Activated naive CD8-positive, alpha-beta T cell treated with anti-CD3 and anti-CD28 coated beads, Interleukin-2, amount 50 U/mL, for 24 hours (primary cell): Measurements from ENCODE around the gene NOP14.
"Not testable (repeated sequence)": the region's sequence is repeated elsewhere in the genome, so short reads cannot be mapped to it uniquely, and the experiment has no call there.

ENCODE experiments used
- ATAC-seq: fragments of 150-1000 bp; cut with Tn5 transposase; one replicate; pipeline ENCODE4 v1.10.0; 2021
- DNase-seq: peaks from one replicate; pipeline ENCODE4 v3.0.0; 2021
- H3K27ac Mint-ChIP-seq: one replicate; pipeline ENCODE4 v1.8.0; 2021; ENCODE audit warnings: mild to moderate bottlenecking, mixed read lengths
- H3K27me3 Mint-ChIP-seq: one replicate; pipeline ENCODE4 v1.8.0; 2021; ENCODE audit warnings: mixed read lengths
- H3K36me3 Mint-ChIP-seq: one replicate; pipeline ENCODE4 v1.8.0; 2021; ENCODE audit warnings: low read depth, mixed read lengths
- H3K4me1 Mint-ChIP-seq: one replicate; pipeline ENCODE4 v1.8.0; 2021; ENCODE audit warnings: mixed read lengths
- H3K4me3 Mint-ChIP-seq: one replicate; pipeline ENCODE4 v1.8.0; 2021; ENCODE audit warnings: mild to moderate bottlenecking, moderate library complexity, mixed read lengths
- H3K9me3 Mint-ChIP-seq: one replicate; pipeline ENCODE4 v1.8.0; 2021; ENCODE audit warnings: mixed read lengths

Gene NOP14

DNA sequence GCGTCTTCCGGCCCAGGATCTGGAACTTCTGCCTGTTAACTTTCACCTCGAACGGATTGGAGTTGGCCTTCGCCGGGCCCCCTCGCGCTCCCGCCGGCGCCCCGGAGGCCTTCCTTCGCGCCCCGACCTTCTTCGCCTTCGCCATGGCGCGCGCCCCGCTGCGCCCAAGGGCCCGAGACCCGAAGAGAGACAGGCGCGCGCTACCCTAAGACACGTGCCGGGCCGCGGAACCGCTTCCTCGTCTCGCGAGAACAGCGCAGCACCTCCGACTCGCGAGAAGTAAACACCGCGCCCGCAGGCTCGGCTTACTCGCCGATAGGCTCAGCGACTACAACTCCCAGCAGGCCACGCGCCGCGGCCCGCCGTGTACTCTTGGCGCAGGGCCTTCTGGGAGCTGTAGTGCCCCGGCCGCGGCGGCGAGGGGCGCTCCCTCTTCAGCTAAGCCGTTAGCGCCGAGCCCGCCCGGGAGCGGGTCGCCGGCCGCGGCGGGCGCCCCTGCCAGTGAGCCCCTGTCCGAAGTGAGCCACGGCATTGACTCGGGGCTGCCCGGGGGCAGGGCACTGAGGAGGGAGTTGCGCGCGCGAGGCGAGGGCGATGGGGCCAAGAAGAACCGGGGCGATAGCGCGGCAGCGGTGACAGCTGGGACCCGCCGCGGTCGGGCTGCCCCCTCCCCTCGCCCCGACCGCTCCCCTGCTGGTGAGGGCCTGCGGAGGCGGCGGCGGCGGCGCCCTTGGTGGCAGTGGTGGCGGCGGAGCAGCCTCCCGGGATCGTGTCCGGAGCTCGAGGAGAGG, at the start of gene NOP14, which contains the start of gene GRK4:
NOP14 (minus strand) TSS at position 232 of the 791 bp plus-strand sequence; CDS start at position 145, 87 bp downstream.
GRK4 (plus strand) TSS at position 397 of the 791 bp plus-strand sequence. CDS start 500 bp downstream, outside the sequence.
- peak; percentile 91 for ATAC-seq
- H3K4me1 Mint-ChIP-seq: peaks cover 37% of the 10 kb centered on the region
- H3K4me3 Mint-ChIP-seq: peak within 1 kb of the TSS; percentile 90
- H3K27me3 Mint-ChIP-seq: no peaks in the 10 kb centered on the region
- peaks cover 26% of the 10 kb centered on the region for H3K36me3 Mint-ChIP-seq
- no peaks in the 10 kb centered on the region for H3K9me3 Mint-ChIP-seq
- peak; percentile 95 for DNase-seq
- H3K27ac Mint-ChIP-seq: peak within 1 kb of the TSS; percentile 84

DNA sequence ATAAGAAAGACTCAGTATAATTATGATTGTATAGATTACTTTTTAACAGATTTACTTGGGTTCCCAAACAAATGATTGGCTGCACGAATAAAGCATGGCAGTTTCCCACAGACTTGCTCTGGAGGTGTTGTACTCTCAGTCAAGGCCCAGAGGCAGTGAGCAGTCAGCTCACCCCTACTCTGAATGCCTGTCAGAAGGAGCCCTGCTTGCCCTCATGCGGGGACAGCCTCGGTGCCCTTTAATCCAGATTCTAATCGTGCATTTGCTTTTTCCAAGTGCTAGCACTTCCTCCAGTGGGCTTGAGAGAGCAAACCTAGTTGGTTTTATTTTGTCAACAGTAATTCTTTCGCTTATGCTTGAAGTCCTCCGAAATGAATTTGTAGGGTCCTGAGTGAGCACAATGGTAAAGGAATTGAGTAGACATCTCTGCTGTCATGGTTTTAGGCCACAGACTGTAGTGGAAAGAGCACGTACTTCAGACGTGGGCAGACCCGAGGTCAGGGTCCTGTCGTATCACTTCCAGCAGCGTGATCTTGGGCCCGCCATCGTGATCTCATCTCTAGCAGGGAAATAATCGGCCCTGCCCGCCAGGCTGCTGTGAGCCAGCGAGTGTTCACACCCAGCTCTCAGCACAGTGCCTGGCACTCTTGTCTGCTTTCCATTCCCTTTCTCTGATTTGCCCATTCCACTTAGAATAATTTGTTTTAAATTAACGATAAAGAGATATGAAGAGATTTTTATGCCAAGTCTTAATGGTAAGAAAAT, 48.4 kb upstream of the NOP14 start:
- Mint-ChIP-seq H3K36me3 (no peaks in the 10 kb centered on the region), H3K4me3 (no peak overlapping the region), H3K27me3 (peaks cover 2% of the 10 kb centered on the region), H3K27ac (no peak overlapping the region), H3K4me1 (peaks cover 5% of the 10 kb centered on the region), H3K9me3 (no peaks in the 10 kb centered on the region)
- DNase-seq (no peak), ATAC-seq (no peak)

DNA sequence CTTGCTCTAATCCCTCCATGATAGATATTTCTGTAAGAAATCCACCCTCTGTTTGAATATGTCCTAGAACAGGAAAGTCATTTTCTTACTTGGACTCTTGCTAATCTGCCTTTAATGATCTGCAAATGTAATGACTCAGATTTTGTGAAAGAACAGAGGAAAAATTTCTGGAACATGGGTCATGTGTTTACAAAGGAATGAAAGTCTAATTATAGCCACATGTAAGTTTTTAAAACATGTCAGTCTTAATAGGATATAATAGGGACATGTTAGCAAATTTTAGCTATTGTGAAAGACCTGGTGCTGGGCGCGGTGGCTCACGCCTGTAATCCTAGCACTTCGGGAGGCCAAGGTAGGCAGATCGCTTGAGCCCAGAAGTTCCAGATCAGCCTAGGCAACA, 47.8 kb upstream of the NOP14 start:
- no peak overlapping the region for H3K4me3 Mint-ChIP-seq
- DNase-seq: no peak
- H3K4me1 Mint-ChIP-seq: peaks cover 5% of the 10 kb centered on the region
- no peak overlapping the region for H3K27ac Mint-ChIP-seq
- ATAC-seq: no peak
- no peaks in the 10 kb centered on the region for H3K36me3 Mint-ChIP-seq
- no peaks in the 10 kb centered on the region for H3K9me3 Mint-ChIP-seq
- H3K27me3 Mint-ChIP-seq: peaks cover 2% of the 10 kb centered on the region

DNA sequence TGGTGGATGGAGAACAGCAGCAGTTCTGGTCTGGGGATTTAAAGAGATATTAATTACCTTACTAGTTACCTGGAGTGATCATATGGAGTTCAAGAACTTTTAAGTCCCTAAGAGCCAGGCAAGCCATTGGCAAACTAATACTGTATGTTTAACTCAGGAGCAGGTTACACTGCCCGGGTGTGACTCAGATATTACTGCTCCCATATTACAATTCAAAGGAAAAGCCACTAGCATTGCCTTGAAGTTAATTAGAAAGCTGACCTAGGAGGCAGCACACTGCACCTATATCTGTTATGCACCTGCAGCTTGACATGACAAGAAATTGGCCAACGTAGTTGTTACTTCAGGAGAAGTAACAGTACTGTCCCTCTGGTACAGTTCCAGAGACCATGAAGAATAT, 47.4 kb upstream of the NOP14 start:
- no peak for ATAC-seq
- no peaks in the 10 kb centered on the region for H3K9me3 Mint-ChIP-seq
- no peak for DNase-seq
- no peak overlapping the region for H3K27ac Mint-ChIP-seq
- peaks cover 5% of the 10 kb centered on the region for H3K4me1 Mint-ChIP-seq
- H3K36me3 Mint-ChIP-seq: no peaks in the 10 kb centered on the region
- peaks cover 2% of the 10 kb centered on the region for H3K27me3 Mint-ChIP-seq
- no peak overlapping the region for H3K4me3 Mint-ChIP-seq

DNA sequence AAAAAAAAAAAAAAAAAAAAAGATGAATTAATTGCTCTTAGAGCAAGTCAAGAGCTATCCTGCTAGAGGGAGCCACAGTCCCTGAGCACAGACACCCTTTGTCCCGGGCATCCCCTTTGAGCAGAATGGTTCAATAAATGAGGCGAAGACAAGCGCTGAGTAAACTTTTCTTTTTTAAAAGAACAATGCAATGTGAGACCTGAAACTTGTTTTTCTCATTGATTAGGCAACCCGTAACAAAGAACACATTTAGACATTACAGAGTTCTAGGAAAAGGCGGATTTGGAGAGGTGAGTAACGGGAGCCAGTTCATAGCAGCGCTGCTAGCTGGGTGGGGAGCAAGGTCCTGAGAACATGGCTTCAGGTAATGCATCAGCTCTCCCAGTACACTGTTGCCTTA, 46.2 kb upstream of the NOP14 start:
- Mint-ChIP-seq H3K4me1 (peaks cover 5% of the 10 kb centered on the region), H3K9me3 (no peaks in the 10 kb centered on the region), H3K36me3 (no peaks in the 10 kb centered on the region), H3K4me3 (no peak overlapping the region), H3K27ac (no peak overlapping the region), H3K27me3 (peaks cover 2% of the 10 kb centered on the region)
- ATAC-seq (no peak), DNase-seq (no peak)

DNA sequence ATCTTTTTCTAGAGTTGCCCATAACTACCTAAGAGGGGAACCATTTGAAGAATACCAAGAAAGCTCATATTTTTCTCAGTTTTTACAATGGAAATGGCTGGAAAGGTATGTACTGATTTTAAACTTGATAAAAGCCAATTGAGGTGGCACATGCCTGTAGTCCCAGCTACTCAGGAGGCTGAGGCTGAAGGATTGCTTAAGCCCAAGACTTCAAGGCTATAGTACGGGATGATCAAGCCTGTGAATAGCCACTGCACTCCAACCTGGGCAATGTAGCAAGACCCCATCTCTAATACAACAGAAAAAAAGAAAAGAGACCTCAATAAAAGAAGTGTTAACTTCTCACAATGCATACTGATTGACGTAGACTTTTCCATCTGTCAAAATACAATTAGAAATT, 44.5 kb upstream of the NOP14 start:
- peaks cover 5% of the 10 kb centered on the region for H3K4me1 Mint-ChIP-seq
- H3K27me3 Mint-ChIP-seq: peaks cover 2% of the 10 kb centered on the region
- no peaks in the 10 kb centered on the region for H3K36me3 Mint-ChIP-seq
- no peak for ATAC-seq
- H3K9me3 Mint-ChIP-seq: no peaks in the 10 kb centered on the region
- DNase-seq: no peak
- no peak overlapping the region for H3K27ac Mint-ChIP-seq
- H3K4me3 Mint-ChIP-seq: no peak overlapping the region

DNA sequence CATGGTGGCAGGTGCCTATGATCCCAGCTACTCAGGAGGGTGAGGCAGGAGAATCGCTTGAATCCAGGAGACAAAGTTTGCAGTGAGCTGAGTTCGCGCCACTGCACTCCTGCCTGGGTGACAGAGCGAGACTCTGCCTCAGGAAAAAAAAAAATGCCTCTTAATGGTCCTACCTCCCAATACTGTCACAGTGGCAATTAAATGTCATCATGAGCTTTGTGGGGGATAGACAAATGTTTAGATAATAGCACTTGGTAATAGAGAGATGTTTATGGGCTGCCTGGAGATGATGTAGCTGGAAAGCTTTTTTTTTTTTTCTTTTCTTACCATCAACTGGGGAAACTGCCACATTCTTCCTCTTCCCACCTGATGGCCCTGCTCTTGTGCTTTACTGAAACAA, 33.2 kb upstream of the NOP14 start:
- no peaks in the 10 kb centered on the region for H3K36me3 Mint-ChIP-seq
- H3K9me3 Mint-ChIP-seq: no peaks in the 10 kb centered on the region
- DNase-seq: no peak
- H3K4me1 Mint-ChIP-seq: no peaks in the 10 kb centered on the region
- H3K4me3 Mint-ChIP-seq: no peak overlapping the region
- no peak for ATAC-seq
- H3K27ac Mint-ChIP-seq: no peak overlapping the region
- H3K27me3 Mint-ChIP-seq: no peaks in the 10 kb centered on the region

DNA sequence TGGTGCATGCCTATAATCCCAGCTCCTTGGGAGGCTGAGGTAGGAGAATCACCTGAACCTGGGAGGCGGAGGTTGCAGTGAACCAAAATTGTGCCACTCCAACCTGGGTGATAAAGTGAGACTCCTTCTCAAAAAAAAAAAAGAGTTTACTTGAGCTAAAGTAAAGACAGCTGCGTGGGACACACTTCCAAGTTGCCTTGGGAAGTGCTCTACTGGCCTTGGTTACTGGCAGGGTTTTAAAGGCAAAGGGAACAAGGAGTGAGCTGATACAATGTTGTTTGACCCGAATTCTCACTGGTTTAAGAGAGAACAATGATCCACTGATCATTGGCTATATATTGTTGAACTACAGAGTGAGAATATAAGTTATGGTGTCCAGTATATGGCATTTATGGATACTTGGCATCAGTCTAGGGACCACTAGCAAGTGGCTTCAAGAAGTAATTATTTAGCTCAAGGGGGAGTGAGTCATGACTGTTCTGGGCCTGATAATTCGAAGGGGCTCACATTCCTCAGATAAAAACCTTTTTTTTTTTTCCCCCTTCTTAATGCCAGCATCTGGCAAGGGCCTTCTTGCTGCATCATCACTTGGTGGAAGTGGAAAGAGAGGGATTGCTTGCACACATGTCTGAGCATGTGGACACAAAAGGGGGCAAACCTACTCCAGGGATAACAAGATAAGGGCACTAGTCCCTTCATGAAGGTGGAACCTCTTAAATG, 32.5 kb upstream of the NOP14 start:
- Mint-ChIP-seq H3K9me3 (no peaks in the 10 kb centered on the region), H3K27ac (no peak overlapping the region), H3K4me1 (no peaks in the 10 kb centered on the region), H3K36me3 (no peaks in the 10 kb centered on the region), H3K4me3 (no peak overlapping the region), H3K27me3 (peaks cover 4% of the 10 kb centered on the region)
- no peak for ATAC-seq
- no peak for DNase-seq

DNA sequence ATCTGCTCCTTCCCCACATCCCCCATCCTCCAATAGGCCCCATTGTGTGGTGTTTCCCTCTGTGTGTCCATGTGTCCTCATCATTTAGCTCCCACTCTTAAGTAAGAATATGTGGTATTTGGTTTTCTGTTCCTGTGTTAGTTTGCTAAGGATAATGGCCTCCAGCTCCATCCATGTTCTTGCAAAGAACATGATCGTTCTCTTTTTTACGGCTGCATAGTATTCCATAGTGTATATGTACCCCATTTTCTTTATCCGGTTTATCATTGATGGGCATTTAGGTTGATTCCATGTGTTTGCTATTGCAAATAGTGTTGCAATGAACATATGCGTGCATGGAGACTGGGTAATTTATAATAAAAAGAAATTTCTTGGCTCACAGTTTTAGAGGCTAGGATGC, 31.7 kb upstream of the NOP14 start:
- Mint-ChIP-seq H3K36me3 (no peaks in the 10 kb centered on the region), H3K4me3 (no peak overlapping the region), H3K9me3 (no peaks in the 10 kb centered on the region), H3K27ac (no peak overlapping the region), H3K27me3 (peaks cover 4% of the 10 kb centered on the region), H3K4me1 (no peaks in the 10 kb centered on the region)
- ATAC-seq: no peak
- no peak for DNase-seq

DNA sequence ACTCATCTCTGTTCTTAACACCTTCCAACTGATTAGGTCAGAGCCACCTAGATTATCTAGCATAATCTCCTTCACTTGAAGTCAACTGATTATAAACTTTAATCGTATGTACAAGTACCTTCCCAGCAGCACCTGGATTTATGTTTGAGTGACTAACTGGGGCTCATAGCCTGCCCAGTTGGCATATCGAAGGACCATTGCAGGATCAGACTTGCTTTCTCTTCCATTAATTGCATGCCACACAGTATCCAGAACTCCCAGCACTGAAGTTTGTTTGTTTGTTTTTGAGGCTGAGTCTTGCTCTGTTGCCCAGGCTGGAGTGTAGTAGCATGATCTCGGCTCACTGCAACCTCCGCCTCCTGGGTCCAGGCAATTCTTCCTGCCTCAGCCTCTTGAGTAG, 28.0 kb upstream of the NOP14 start:
- Mint-ChIP-seq H3K36me3 (peaks cover 2% of the 10 kb centered on the region), H3K4me1 (no peaks in the 10 kb centered on the region), H3K27ac (no peak overlapping the region), H3K9me3 (no peaks in the 10 kb centered on the region), H3K4me3 (no peak overlapping the region), H3K27me3 (peaks cover 4% of the 10 kb centered on the region)
- ATAC-seq: no peak
- no peak for DNase-seq

DNA sequence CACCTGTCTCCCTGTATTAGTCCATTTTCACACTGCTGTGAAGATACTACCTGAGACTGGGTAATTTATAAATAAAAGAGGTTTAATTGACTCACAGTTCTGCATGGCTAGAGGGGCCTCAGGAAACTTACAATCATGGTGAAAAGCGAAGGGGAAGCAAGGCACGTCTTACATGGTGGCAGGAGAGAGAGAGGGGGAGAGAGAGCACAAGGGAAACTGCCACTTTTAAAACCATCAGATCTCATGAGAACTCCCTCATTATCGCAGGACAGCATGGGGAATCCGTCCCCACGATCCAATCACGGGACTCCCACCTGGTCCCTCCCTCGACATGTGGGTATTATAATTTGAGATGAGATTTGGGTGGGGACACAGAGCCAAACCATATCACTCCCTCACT, 20.5 kb upstream of the NOP14 start:
- H3K36me3 Mint-ChIP-seq, H3K4me1 Mint-ChIP-seq: not testable (repeated sequence)

DNA sequence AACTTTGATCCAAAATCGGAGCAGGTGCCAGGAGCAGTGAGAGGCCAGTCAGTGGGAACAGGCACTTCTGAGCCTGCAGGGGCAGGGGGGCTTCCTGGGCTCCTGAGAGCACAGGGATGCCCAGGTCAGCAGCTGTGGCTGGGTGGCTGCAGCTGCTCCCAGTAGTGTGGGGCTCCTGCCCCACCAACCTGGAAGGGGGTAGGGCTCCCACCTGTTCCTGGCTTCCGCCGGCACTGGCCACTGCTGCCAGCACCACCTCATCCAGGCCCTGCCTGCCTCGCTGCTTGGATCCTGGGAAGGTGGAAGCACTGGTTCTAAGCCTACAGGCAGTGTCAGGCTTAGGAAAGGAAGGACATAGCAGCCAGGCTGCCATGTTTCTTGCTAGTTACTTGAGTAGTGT, 18.8 kb upstream of the NOP14 start:
- peaks cover 2% of the 10 kb centered on the region for H3K27me3 Mint-ChIP-seq
- no peak overlapping the region for H3K4me3 Mint-ChIP-seq
- H3K27ac Mint-ChIP-seq: no peak overlapping the region
- ATAC-seq (no peak), DNase-seq (no peak)
- H3K4me1 Mint-ChIP-seq: no peaks in the 10 kb centered on the region
- no peaks in the 10 kb centered on the region for H3K36me3 Mint-ChIP-seq
- no peaks in the 10 kb centered on the region for H3K9me3 Mint-ChIP-seq

More for the DNA sequence above, 20.5 kb upstream of the NOP14 start:
- not testable (repeated sequence) for H3K27me3 Mint-ChIP-seq, DNase-seq, H3K27ac Mint-ChIP-seq, H3K9me3 Mint-ChIP-seq, ATAC-seq, H3K4me3 Mint-ChIP-seq

DNA sequence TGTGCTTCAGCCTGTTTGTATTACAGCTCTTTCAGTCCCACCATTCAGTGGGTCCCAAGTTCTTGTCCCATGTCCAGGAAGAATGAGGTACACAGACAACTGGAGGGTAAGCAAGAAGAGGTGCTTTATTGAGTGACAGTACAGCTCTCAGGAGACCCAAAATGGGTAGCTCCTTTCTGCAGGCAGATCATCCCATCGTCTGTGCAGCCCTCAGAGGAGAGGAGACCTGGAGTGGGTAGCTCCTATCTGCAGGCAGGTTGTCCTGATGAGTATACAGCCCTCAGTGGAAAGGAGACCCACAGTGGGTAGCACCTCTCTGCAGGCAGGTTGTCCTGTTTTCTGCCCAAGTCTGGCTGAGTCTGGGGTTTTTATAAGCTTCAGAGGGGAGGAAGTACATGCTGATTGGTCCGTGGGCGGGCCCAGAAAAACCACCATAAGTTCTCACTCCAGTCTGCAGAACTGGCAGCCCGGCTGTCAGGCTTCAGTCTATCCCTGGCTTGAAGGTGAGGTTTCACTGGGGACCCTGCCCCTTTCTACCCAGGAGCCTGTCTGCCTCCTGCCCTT, 18.1 kb upstream of the NOP14 start:
- no peak for ATAC-seq
- no peaks in the 10 kb centered on the region for H3K9me3 Mint-ChIP-seq

DNA sequence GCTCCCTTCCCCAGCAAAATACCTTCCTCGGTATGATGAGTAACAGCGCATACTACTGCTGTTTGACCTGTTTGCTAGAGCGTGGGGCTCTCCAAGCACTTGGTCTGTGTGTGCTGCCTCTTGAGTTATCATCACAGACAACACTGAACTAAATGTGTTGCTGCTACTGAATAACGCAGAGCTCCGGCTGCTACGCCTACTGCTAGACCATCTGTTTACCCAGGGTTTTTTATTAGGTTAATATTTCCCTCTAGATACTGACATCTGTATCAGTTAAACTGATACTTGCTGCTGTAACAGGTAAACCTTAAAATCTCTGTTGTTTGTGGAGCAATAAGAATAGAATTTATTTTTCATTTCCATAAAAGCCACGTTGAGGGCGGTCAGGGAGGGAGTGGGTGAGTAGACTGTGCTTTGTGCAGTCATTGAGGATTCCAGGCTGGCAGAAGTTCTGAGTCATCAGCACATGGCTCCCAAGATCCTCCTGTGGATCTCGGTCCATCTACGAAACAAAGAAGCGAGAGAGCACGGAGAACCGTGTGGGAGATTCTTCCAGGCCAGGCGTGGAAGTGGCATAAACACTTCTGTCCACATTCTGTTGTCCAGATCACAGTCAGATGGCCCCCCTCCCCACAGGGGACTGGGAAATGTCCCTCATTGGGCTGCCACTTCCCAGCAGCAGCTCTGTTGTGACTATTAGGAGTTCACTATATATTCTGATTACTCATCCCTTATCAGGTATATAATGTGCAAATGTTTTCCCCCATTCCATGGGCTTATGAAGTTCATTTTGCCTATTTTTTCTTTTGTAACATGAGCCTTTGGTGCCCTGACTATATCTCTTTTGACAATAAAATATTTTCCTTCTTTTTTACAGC, 14.2 kb upstream of the NOP14 start:
- Mint-ChIP-seq H3K36me3 (no peaks in the 10 kb centered on the region), H3K4me3 (no peak overlapping the region), H3K27ac (no peak overlapping the region), H3K9me3 (no peaks in the 10 kb centered on the region), H3K4me1 (no peaks in the 10 kb centered on the region), H3K27me3 (no peaks in the 10 kb centered on the region)
- ATAC-seq (no peak), DNase-seq (no peak)

More for the DNA sequence above, 18.1 kb upstream of the NOP14 start:
- Mint-ChIP-seq H3K4me1 (no peaks in the 10 kb centered on the region), H3K27ac (no peak overlapping the region), H3K27me3 (peaks cover 2% of the 10 kb centered on the region), H3K36me3 (no peaks in the 10 kb centered on the region), H3K4me3 (no peak overlapping the region)
- no peak for DNase-seq
